NT2/D1 (cell line): ENCODE measurements around the gene PTPRB.

Experiments used
- SUZ12 ChIP-seq: IDR thresholded peaks from 2 replicates; pipeline ENCODE4 v1.6.1; 2011; ENCODE audit not compliant: insufficient read length, insufficient read depth; ENCODE audit errors: extremely low read depth
- YY1 ChIP-seq: IDR thresholded peaks from 2 replicates; pipeline ENCODE4 v1.6.1; 2011; ENCODE audit not compliant: insufficient read length, insufficient read depth

- TF ChIP-seq SUZ12 = no peak
- no peak for TF ChIP-seq YY1
Observed at GRCh38 chr12:70571705-70572268, 65.4 kb downstream of the PTPRB start.
